ENCODE data around the gene TMEM114.

DNA sequence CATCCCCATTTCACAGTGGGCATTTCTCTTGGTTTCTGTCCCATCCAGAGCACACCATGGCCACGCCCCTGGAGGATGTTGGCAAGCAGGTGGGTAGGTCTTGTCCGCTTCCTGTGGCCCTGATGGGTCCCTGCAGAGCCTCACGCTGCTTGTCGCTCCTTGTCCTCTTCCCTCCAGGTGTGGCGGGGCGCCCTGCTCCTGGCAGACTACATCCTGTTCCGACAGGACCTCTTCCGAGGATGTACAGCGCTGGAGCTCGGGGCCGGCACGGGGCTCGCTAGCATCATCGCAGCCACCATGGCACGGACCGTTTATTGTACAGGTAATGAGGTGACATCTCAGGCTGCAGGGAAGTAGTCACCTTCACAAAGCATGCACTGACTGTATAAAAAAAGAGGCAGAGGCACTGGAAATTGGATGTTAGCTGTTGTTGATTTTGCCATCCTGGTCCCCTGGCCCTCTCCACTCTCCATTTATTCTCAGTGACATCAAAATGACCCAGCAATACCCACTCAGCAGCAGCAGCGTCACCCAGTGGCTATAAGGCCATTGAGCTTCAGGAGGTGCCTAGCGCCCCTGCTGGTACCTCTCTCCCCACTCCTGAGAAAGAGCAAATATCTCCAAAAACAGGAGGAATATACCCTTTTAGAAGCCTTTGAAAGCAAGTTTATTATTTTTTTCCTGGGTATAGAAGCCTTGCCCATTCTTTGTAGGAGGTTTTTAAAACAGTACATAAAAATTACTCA is 44.9 kb upstream of the TMEM114 start:
- no peak for TF ChIP-seq EZH2phosphoT487 (IDR thresholded peaks at IDR 0.05; ENCODE audit: insufficient read depth, low read depth)
- no peak for TF ChIP-seq EZH2 (IDR thresholded peaks at IDR 0.05; ENCODE audit: insufficient read depth, poor library complexity, severe bottlenecking)
